Measurements from ENCODE around the gene TBC1D8.

Gene TBC1D8

DNA sequence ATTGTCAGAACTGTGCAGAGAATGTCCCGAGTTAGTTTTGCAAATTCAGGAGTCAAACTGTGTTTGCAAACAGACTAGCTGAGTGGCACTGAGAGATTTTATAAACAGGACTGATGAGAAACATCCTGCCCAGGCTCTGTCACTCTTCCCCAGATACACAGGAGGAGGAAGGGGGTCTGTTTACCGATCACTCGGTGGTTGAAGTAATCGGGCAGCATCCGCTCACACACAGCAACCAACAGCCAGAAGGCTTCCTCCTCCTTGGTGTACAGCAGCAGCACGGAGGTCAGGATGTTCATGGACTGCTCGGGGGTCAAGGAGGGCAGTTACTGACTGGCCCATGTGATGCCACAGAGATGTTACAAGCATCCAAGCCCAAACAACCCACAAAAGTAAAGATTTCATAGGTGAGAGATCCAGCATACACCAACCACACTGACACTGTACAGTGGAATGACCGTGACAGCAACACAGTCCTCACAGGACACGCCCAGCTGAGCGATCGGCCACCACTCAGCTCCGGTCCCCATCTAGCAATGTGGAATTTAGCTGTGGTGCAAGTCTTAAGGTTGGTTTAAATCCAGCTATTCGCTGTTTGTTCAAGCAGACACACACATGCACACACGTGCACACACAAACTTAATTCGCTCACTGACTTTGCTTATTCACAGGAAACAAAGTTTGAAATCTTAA is 119.0 kb downstream of the TBC1D8 start:
- DNase-seq (ENCODE audit: low read depth in 2 of 3, low spot score in 1 of 3): no peak

DNA sequence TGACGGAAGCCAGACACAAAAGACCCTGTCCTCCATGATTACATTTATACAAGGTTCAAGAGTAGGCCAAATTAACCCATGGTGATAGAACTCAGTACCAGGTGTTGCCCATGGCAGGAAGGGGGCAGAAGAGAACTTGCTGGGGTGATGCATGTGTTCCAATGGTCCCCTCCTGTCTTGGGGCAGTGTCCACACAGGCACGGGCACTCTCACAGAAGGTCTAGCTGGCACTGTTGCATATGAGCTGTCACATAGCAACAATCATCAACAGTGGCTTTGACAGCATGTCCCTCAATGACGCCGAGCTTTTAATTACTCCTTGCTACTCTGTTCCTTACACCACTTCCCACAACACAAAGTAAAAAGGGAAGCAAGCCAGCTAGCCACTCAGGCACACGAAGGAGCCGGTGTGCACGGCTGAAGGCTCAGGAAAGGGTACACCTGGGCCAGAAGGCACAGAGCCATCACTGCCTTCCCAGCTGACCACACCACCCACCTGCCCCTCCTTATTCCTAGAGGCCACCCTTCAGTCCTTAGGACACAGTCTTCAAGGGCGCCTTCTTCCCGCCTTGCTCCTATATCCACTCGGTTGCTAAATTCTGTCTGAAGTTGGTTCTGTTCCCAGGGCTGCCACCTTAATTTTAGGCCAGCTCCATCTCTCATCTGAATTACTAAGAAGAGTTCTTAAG is 120.2 kb downstream of the TBC1D8 start:
- DNase-seq (ENCODE audit: low read depth in 2 of 3, low spot score in 1 of 3): no peak

DNA sequence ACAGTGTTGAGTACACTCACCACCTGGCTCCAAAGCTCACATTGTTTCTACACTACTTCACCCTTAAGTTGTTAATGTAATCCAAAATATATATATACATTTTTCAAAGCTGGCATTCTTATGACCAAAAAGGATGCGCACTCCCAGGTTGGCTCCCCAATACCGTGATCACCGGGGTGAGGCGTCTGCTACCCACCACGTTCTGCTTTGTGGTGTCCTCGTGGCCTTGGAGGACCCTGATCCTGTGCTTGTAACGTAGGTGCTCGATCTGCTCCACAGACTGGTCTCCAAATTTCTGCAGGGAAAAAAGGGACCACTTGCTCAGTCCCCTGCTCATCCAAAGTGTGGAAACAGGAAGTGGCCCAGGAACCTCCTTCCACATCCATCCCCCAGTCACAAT is 123.3 kb downstream of the TBC1D8 start:
- no peak for DNase-seq (ENCODE audit: low read depth in 2 of 3, low spot score in 1 of 3)

DNA sequence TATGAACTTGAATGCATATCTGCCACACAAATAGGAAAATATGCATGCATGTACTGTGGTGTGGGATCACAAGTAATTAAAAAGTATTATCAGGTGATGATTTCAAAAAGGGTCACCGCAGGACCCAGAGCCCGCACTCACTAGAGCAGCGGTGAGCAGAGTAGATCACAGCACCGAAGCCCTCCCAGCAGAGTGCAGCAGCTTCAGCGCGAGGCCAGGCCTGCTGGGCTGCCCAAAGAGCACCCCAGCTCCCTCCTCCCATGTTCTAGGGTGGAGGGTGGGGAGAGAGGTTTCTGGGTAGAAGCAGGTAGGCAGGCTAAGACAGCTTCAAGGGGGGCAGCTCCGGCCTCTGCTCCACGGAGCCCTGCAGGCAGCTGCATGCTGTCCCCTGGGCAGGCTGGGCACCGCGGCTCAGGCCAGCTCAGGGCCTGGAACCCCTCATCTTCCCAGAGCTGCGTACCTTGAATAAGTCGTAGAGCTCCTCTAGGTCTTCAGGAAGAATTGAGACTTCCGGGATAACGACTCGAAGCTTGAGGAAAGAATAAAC is 124.2 kb downstream of the TBC1D8 start:
- no peak for DNase-seq (ENCODE audit: low read depth in 2 of 3, low spot score in 1 of 3)

DNA sequence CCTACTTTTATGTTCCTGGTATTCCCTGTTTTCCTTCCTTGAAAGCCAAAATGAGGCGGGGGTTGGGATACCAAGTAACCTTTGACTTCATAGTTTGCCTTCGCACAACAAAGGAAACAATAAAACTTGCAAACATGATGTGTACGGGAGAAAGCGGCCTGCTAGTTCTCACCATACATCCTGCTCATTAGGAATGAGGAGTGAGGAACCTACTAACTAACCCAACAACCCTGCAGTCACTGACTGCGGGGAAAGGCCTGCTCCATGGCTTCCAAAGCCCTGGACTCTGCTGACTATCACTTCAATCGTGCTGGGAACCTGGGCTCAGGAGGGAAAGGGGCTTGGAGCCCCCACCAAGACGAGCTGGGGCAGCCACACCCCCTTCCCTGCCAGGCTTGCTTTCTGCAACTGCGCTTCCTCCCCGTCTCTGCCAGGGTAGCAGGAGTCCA is 124.9 kb downstream of the TBC1D8 start:
- DNase-seq (ENCODE audit: low read depth in 2 of 3, low spot score in 1 of 3): no peak

DNA sequence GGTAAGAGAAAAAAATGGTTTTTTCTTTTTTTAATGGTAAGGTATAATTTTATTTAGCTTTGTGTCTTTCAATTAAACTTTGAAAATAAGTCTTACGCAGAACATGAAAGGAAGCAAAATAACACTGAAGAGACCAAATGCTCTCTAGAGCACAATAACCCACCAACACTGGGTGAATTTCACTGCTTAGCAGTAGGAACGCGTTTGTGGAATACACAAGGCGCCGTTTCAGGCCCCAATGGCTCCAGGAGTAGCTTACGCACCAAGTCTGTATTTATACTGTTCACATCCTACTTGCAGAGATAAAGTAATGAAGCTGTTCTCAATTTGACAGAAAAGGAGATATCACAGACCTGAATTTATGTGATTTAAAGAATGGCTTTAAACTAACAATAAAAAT is 125.6 kb downstream of the TBC1D8 start:
- DNase-seq (ENCODE audit: low read depth in 2 of 3, low spot score in 1 of 3): no peak

DNA sequence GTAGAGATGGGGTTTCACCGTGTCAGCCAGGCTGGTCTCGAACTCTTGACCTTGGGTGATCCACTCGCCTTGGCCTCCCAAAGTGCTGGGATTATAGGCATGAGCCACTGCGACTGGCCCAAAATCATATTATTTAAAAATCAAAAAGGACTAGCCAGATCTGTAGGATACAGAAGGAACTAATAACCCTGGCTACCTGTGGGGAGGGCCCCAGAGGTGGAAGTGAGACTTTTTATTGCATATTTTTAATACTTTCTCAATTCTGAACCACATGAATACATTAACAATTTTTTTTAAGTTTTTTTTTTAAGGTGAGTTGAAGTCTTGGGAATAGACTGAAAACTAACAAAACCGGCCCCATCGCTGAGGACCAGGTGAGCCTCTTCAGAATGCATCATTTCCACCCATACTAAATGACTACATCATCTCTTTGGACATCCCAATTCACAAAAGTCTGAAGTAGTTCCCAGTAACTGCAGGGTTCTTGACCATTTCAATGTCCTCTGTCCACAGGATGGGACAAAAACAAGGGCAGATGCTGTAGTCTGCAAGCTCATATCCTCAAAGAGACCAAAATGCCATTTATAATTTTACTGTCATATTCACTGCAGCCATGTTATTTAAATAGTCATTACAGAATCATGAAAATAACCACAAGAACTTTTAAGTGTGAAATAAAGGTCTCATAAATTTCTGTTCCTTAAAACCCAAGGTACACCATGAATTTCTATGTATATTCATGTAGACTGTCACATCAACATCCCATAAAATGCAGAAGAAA is 127.7 kb downstream of the TBC1D8 start:
- DNase-seq (ENCODE audit: low read depth in 2 of 3, low spot score in 1 of 3): no peak

DNA sequence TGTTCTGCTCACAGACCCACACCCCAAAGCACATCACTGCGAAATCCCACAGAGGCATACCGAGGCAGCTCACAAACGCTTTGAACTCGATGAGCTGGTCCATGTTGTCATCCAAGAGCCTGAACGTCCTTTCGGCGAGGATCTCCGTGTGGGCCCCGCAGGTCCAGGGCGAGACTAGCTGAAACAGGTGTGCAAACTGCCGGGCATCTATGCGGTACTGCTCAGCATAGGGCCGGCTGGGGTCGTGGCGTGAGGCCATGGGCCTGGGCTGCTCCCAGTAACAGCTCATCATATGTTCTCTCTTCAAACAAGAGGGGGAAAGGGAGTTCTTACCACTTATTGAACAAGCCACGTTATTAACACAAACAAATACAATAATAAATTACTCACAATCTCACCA is 129.0 kb downstream of the TBC1D8 start:
- no peak for DNase-seq (ENCODE audit: low read depth in 2 of 3, low spot score in 1 of 3)

DNA sequence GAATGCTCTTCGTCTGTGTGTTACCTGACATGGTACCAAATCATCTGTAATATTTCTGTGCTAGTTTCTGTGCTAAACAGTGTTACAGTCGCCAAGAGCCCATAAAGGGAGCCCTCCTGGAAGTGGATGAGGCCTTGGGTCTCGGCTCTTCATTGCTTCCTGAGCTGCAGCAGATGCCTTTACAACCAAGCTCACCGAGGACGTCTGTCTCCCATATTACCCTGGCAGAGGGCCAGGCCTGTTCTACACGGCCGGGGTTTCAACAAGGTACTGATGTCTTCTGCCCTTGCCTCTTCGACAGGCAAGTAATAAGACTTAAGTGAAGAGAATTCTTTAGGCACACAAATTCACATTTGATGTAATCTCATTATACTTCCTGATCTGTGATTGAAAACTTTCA is 132.2 kb downstream of the TBC1D8 start:
- no peak for DNase-seq (ENCODE audit: low read depth in 2 of 3, low spot score in 1 of 3)

DNA sequence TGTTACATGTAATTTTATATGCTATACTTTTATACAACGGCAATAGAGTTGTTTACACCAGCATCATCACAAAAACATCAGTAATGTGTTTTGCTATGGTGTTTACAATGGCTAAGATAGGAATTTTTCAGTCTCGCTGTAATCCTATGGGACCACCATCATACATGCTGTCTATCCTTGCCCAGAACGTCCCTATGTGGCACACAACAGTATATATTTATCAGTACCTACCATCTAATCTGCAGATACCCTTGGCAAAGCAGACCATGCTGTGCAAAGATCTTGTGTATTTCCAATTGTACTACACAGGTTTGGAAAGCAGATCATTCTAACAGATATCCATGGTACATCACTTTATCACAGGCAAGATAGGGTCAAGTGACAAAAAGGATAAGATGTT is 133.8 kb downstream of the TBC1D8 start:
- no peak for DNase-seq (ENCODE audit: low read depth in 2 of 3, low spot score in 1 of 3)

DNA sequence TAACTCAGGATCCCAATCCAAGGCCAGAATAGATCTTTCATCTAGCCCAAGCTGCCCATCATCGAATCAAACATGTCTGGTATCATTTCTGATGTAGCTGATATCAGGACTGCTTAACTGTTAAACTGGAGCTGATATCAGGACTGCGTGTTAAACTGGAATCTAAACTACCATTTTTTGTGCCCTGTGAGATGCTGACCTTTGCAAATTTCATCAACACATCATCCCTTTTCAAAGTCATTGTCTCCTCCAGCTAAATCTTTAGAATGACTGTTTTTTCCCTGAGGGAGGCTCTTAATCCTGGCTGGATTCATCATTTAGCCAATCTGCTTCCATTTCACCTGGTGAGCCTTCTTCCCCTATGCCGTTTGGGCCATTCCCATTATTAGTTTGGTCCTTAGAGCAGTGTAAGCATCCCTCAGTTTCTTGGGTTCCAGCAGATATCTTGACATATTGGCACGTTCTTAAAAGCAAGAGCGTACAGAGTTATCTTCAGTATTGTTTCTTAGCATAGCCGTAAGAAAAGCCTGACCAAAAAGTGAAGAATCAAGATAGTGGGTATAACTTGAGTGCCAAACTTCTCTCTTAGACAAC is 136.8 kb downstream of the TBC1D8 start:
- no peak for DNase-seq (ENCODE audit: low read depth in 2 of 3, low spot score in 1 of 3)

DNA sequence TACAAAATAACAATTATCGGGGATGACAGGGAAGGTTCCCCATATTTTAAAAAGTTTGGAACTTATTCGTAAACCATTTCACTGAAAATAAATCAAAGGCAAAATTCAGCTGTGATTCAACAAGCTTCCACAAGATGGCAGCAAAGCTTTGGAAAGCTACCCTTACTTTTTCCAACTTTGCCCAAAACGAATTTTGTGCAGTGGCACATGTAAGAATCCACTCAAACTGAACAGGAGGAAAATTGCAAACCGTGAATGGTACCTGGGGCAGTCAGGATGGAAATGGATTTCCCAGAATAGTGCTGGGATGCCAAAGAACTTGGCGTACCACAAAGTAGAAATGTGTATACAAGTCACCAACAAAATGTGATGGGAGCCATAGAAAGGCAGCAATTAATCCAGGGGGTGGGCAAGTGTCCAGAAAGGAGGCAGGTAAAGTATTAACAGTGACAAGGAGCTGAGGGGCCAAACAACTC is 138.4 kb downstream of the TBC1D8 start:
- peak in 1 of 3 donors; percentile 62 for DNase-seq (ENCODE audit: low read depth in 2 of 3, low spot score in 1 of 3)

DNA sequence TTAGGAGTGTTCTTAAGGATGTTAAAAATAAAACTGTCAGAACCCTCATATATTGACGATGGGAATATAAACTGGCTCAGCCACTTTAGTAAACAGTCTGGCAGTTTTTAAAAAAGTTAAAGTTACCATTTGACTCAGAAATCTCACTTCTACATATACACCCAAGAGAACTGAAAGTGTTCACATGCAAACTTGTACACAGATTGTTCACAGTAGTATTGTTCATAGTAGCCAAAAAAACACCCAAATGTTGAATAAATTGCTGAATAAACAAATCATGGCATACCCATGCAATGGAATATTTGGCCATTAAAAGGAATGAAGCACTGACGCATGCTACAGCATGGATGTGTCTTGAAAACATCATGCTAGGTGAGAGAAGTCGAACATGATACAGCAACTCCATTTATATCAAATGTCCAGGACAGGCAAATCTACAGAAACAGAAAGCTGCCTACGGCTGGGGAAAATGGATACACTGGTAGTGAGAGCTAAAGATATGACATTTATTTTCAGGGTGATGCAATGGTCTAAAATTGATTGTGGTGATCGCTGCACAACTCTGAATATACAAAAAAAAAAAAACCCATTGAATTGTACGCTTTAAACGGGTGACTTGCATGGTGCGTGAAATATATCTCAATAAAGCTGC is 139.0 kb downstream of the TBC1D8 start:
- no peak for DNase-seq (ENCODE audit: low read depth in 2 of 3, low spot score in 1 of 3)

DNA sequence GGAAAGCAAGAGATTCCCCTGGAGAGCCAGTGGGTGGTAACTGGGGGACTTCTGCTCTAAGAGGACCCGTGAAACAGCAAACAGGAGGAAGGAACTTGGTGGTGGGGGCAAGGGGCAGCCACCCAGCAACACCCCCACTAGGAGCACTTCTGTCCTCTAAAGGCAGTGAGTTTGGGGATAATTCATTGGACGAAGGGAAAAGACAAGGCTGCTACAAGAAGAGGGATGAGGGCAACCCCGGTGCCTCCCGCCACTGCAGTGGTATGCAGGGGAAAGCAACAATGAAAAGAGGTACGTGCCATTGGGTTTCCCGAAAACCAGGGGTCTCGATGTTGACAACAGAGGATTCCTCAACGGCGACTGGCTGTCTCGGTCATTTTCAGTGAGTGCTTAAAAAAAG is 140.0 kb downstream of the TBC1D8 start:
- no peak for DNase-seq (ENCODE audit: low read depth in 2 of 3, low spot score in 1 of 3)

DNA sequence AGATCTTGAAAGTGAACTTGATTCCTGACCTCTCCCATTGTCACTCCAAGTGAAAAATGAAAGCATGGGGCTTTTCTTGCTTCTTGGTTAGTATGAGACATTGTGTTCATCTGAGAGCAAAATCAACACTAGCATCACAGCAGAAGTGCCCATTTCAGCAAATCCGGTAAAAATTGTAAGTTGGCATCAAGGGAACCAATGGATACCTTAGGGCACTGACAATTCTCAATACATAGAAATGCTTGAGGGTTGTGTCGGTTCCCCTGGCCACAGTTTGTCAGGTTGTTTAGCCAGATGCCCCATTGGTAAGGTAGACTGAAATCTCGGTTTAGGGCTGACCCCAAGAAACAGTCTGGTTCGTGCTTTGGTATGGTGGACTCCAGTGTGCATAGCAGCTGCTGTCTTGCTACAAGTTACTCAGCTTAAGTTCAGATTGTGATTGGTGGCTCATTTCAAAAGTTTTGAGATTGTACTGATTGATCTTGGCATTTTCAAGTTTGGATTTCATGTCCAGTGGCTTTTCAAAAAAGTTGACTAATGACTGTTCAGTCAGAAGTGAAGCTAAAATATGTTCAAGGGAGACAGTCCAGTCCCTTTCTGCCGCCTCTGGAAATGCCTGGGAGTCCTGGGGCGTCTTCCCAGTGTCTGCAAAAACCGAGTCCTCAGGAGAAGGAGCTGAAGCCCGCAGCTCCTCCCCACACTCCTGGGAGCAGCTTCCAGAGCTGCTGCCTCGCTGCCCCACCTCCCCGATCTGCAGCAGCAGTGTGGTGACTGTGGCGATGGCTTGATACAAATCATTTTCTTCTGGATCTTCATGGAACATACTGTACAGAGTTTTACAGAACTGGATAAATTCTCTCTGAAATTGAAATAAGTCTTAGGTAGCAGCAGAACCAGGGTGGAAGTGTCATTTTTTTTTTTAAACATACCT is 143.5 kb downstream of the TBC1D8 start:
- DNase-seq (ENCODE audit: low read depth in 2 of 3, low spot score in 1 of 3): no peak

DNA sequence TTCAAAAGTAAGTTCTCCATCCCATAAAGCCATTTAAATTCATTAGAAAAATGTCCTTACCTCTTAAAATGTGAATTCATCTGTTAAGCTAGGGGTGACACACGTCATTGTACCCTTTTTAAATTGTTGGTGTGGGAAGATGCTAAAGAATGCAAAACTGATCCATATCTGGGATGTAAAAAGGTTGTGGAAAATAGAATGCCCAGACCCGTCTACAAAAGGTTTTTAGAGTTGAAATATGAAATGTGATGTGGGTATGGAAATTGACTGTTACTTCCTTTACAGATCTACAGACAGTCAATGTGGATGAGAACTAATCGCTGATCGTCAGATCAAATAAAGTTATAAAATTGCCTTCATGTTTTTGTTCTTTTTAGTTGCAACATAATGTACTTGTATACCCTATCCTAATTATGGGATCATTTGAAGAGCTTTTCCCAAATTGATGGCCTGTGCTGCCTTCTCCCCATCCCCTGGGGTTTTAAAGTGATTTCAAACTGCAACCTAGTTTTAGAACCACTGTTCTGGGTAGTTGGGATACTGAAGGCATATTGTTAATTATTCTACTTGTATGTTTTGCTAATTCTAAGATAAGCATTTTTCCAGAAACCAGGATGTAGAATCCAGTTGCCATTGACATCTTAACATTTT is 145.0 kb downstream of the TBC1D8 start:
- no peak for DNase-seq (ENCODE audit: low read depth in 2 of 3, low spot score in 1 of 3)

DNA sequence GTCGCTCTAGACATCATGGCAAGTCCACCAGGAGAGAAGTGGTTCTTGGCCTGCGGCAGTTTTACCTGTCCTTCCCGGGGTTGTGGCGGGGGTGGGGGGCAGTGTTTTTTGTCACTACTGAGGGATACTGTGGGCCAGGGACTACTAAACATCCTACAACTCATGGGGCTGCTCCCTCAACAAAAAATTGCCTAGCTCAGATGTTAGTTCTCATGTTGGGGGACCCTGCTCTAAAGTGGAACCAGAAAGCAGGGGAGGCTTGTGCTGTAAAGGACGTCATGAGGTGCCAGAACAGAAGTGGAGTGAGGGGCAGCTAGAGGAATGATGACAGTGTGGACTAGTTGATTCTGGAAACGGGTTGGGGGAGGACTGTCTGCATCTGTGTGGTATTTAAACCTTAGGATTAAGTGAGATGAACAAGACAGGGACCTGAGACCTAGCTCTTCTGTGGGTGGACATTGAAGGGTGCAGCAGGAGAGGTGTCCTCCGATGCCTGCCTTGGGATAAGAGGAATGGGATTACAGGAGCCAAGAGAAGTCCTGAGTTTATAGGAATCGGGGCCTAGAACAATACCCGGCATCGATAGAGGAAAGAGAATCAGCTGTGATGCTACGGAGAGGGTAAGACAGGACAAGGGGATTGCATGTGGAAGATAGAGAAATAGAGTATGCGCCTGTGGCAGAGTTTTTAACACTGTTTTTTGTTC is 146.4 kb downstream of the TBC1D8 start:
- DNase-seq (ENCODE audit: low read depth in 2 of 3, low spot score in 1 of 3): no peak

DNA sequence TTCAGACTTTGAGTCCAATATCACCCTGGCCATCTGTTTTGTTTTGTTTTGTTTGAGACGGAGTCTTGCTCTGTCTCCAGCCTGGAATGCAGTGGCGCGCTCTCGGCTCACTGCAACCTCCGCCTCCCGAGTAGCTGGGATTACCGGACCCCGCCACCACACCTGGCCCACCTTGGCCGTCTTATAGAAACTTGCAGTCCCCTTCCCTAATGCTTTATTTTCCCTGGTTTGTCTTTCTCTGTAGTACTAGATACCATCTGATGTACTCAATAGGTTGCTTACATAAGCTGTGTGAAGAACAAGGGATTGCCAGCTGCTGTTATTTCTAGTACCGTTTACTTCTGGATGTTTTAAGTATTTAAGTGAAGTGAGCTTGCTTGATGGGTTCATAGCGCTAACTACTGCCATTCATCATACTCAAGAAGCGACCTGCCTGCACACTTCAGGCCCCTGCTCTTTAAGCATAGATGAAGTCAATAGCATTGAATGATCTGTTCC is 147.9 kb downstream of the TBC1D8 start:
- DNase-seq (ENCODE audit: low read depth in 2 of 3, low spot score in 1 of 3): no peak
